ENCODE data around the gene CD248. TPM values are rescaled to one million over a fixed set of nuclear protein-coding genes. Genes with fewer than 3 reads are reported as not detected.
"Not testable (repeated sequence)": the region's sequence is repeated elsewhere in the genome, so short reads cannot be mapped to it uniquely, and the experiment has no call there.

The CD248 gene
- total RNA-seq, 1 donor from 2014 or later = 58.8 TPM

GRCh38 chr11:66278363-66279091 is 38.3 kb downstream of the CD248 start:
- peaks cover 4% of the 10 kb centered on the region for H3K4me1 Mint-ChIP-seq (ENCODE audit: low read depth, unreplicated experiment)
- H3K4me2 ChIP-seq (ENCODE audit: low read length) = peak overlapping the region; percentile 84

GRCh38 chr11:66277471-66278362 is 39.1 kb downstream of the CD248 start, which contains the start of gene CNIH2:
Gene CNIH2 (plus strand): TSS chr11:66278175. CDS start chr11:66278457, 282 bp downstream.
- Mint-ChIP-seq H3K27me3 (ENCODE audit: low read depth, unreplicated experiment) (no peaks in the 10 kb centered on the region), H3K9me3 (ENCODE audit: unreplicated experiment) (no peaks in the 10 kb centered on the region), H3K27ac (ENCODE audit: unreplicated experiment) (peak within 1 kb of the TSS; percentile 66), H3K4me3 (ENCODE audit: unreplicated experiment) (peak within 1 kb of the TSS; percentile 82), H3K4me1 (ENCODE audit: low read depth, unreplicated experiment) (peaks cover 8% of the 10 kb centered on the region), H3K36me3 (ENCODE audit: low read depth, unreplicated experiment) (peaks cover 14% of the 10 kb centered on the region)
- peaks cover 18% of the 10 kb centered on the region for H3K4me1 ChIP-seq (ENCODE audit: insufficient read depth, low read length)
- H3K27ac ChIP-seq (ENCODE audit: low read depth, low read length) = no peak within 1 kb of the TSS
- peaks cover 63% of the 10 kb centered on the region for H4K20me1 ChIP-seq (ENCODE audit: insufficient read depth, low read length)
- TF ChIP-seq EZH2 (IDR thresholded peaks at IDR 0.05; ENCODE audit: insufficient read depth, low read length) (no peak), CTCF (IDR thresholded peaks at IDR 0.05; ENCODE audit: insufficient read depth, low read depth, low read length) (no peak)
- peak within 1 kb of the TSS; percentile 84 for H3K4me2 ChIP-seq (ENCODE audit: low read length)
- H3K4me3 ChIP-seq (ENCODE audit: insufficient read depth, low read depth, low read length) = peak within 1 kb of the TSS; percentile 10
- FAIRE-seq (no peak), DNase-seq (ENCODE audit: low read depth) (no peak)
- H3K9me3 ChIP-seq (ENCODE audit: insufficient read depth, low read depth, low read length) = no peaks in the 10 kb centered on the region
- H3K79me2 ChIP-seq (ENCODE audit: insufficient read depth, low read length) = peaks cover 4% of the 10 kb centered on the region
- H3K27me3 ChIP-seq (ENCODE audit: insufficient read depth, low read length) = no peaks in the 10 kb centered on the region
- H3K36me3 ChIP-seq (ENCODE audit: insufficient read depth, low read length) = peaks cover 23% of the 10 kb centered on the region
- H2AFZ ChIP-seq (ENCODE audit: low read depth, low read length) = no peak within 1 kb of the TSS
- peak within 1 kb of the TSS; percentile 59 for H3K9ac ChIP-seq (ENCODE audit: low read length)

More at GRCh38 chr11:66278363-66279091, 38.3 kb downstream of the CD248 start:
- Mint-ChIP-seq H3K27ac (ENCODE audit: unreplicated experiment) (peak overlapping the region; percentile 58), H3K27me3 (ENCODE audit: low read depth, unreplicated experiment) (no peaks in the 10 kb centered on the region), H3K36me3 (ENCODE audit: low read depth, unreplicated experiment) (peaks cover 10% of the 10 kb centered on the region), H3K9me3 (ENCODE audit: unreplicated experiment) (no peaks in the 10 kb centered on the region), H3K4me3 (ENCODE audit: unreplicated experiment) (peak overlapping the region; percentile 82)
- Histone ChIP-seq H3K9ac (ENCODE audit: low read length) (peak overlapping the region; percentile 27), H3K9me3 (ENCODE audit: insufficient read depth, low read depth, low read length) (no peaks in the 10 kb centered on the region), H3K27me3 (ENCODE audit: insufficient read depth, low read length) (no peaks in the 10 kb centered on the region), H3K36me3 (ENCODE audit: insufficient read depth, low read length) (peaks cover 15% of the 10 kb centered on the region), H2AFZ (ENCODE audit: low read depth, low read length) (no peak overlapping the region), H4K20me1 (ENCODE audit: insufficient read depth, low read length) (peaks cover 66% of the 10 kb centered on the region), H3K79me2 (ENCODE audit: insufficient read depth, low read length) (no peaks in the 10 kb centered on the region), H3K4me3 (ENCODE audit: insufficient read depth, low read depth, low read length) (no peak overlapping the region), H3K27ac (ENCODE audit: low read depth, low read length) (no peak overlapping the region), H3K4me1 (ENCODE audit: insufficient read depth, low read length) (peaks cover 18% of the 10 kb centered on the region)
- FAIRE-seq = no peak
- TF ChIP-seq CTCF (IDR thresholded peaks at IDR 0.05; ENCODE audit: insufficient read depth, low read depth, low read length) = no peak
- TF ChIP-seq EZH2 (IDR thresholded peaks at IDR 0.05; ENCODE audit: insufficient read depth, low read length) = no peak
- no peak for DNase-seq (ENCODE audit: low read depth)

- H3K9ac ChIP-seq (ENCODE audit: low read length); H3K27ac ChIP-seq (ENCODE audit: low read depth, low read length); H3K27me3 Mint-ChIP-seq (ENCODE audit: low read depth, unreplicated experiment); FAIRE-seq; H2AFZ ChIP-seq (ENCODE audit: low read depth, low read length); H3K4me2 ChIP-seq (ENCODE audit: low read length); H3K4me1 Mint-ChIP-seq (ENCODE audit: low read depth, unreplicated experiment); H3K4me3 ChIP-seq (ENCODE audit: insufficient read depth, low read depth, low read length); H3K9me3 Mint-ChIP-seq (ENCODE audit: unreplicated experiment); H3K27me3 ChIP-seq (ENCODE audit: insufficient read depth, low read length); H3K79me2 ChIP-seq (ENCODE audit: insufficient read depth, low read length); DNase-seq (ENCODE audit: low read depth); H3K9me3 ChIP-seq (ENCODE audit: insufficient read depth, low read depth, low read length): not testable (repeated sequence)
- H4K20me1 ChIP-seq (ENCODE audit: insufficient read depth, low read length) = peaks cover 67% of the 10 kb centered on the region
- Mint-ChIP-seq H3K36me3 (ENCODE audit: low read depth, unreplicated experiment) (peaks cover 17% of the 10 kb centered on the region), H3K4me3 (ENCODE audit: unreplicated experiment) (peak overlapping the region; percentile 14), H3K27ac (ENCODE audit: unreplicated experiment) (peak overlapping the region; percentile 66)
- H3K4me1 ChIP-seq (ENCODE audit: insufficient read depth, low read length) = peaks cover 18% of the 10 kb centered on the region
- H3K36me3 ChIP-seq (ENCODE audit: insufficient read depth, low read length) = peaks cover 29% of the 10 kb centered on the region
Measured at GRCh38 chr11:66277064-66277463, 39.8 kb downstream of the CD248 start.

GRCh38 chr11:66276619-66277018 is 40.2 kb downstream of the CD248 start:
- not testable (repeated sequence) for DNase-seq (ENCODE audit: low read depth); FAIRE-seq; H3K27me3 Mint-ChIP-seq (ENCODE audit: low read depth, unreplicated experiment); H3K9me3 Mint-ChIP-seq (ENCODE audit: unreplicated experiment); H3K9me3 ChIP-seq (ENCODE audit: insufficient read depth, low read depth, low read length); H3K27ac Mint-ChIP-seq (ENCODE audit: unreplicated experiment); H3K4me1 Mint-ChIP-seq (ENCODE audit: low read depth, unreplicated experiment); H3K9ac ChIP-seq (ENCODE audit: low read length); H3K4me3 ChIP-seq (ENCODE audit: insufficient read depth, low read depth, low read length); H3K27ac ChIP-seq (ENCODE audit: low read depth, low read length); H3K79me2 ChIP-seq (ENCODE audit: insufficient read depth, low read length); H3K27me3 ChIP-seq (ENCODE audit: insufficient read depth, low read length); H3K4me3 Mint-ChIP-seq (ENCODE audit: unreplicated experiment); H2AFZ ChIP-seq (ENCODE audit: low read depth, low read length); H3K4me2 ChIP-seq (ENCODE audit: low read length)
- peaks cover 21% of the 10 kb centered on the region for H3K36me3 Mint-ChIP-seq (ENCODE audit: low read depth, unreplicated experiment)
- Histone ChIP-seq H4K20me1 (ENCODE audit: insufficient read depth, low read length) (peaks cover 67% of the 10 kb centered on the region), H3K4me1 (ENCODE audit: insufficient read depth, low read length) (peaks cover 18% of the 10 kb centered on the region), H3K36me3 (ENCODE audit: insufficient read depth, low read length) (peaks cover 31% of the 10 kb centered on the region)

Data from astrocyte (in vitro differentiated cells and primary cell).